NCI-H2081 (cell line): ENCODE data around the gene ACOT12.
"Not testable (repeated sequence)": the region's sequence is repeated elsewhere in the genome, so short reads cannot be mapped to it uniquely, and the experiment has no call there.

Source experiments
- DNase-seq, 2 experiments: peaks; one replicate each; lab custom pipeline; 2025; lab: John Stamatoyannopoulos, UW

Gene ACOT12

DNA sequence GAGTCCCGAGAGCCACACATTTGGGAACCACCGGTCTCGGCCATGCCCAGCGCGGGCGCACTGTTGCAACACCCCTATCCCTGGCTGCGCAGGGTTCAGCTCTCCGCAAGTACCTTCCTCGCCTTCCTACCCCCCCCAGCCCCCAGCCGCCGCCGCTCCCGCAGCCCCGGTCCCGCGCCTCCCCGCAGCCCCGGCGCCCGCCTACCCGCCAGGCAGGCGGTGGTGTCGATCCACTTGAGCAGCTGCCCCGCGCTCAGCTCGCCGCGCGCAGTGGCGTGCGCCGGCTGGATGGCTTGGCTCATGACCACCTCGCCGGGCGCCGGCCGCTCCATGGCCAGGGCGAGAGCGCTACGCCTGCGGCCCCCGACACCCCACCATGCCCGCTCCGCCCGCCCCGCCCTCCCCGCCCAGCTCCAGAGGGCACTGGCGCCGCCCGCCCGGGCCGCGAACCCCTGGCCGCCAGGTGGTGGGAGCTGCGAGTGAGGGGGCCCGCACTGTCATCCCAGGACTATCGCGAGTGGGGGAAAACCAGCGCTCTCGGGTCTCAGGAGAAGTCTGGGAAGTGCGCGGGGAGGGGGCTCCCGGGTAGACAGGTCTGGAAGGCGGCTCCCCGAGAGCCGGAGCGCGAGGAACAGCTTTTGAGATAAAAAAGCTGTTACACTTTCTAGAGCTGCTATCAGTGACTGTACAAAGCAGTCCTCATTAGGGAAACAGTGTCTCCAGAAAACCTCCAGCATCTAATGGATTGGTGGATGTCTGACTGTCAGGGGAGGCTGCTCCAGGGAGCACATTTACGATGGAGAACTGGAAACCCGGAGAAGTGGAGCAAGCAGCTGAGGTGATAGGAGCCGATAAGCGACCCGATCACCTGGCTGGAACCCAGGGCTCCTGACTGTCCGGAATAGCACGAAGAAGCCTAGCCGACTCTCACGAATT is at the start of gene ACOT12:
Gene ACOT12 (minus strand): TSS at position 352 of the 936 bp plus-strand sequence. CDS start 20 bp downstream, at position 332.
- no peak for DNase-seq

DNA sequence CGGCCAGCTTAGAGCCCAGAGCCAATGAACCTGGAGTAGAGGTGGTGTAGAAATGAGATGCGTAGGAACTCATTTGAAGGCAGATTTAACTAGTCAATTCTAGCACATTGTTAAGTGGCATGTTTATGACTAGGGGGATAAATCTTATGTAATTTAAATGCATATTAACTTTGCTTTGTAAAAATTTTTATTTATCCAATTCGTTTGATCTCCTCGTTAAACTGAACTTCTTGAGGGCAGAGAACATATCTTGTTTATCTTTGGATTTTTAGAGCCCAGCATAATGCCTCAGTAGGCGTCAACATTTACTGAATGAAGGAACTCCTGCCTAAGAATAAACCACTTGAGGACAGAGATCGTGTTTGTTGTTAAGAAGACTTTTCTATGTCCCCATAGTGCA is 41.1 kb upstream of the ACOT12 start:
- no peak for DNase-seq

DNA sequence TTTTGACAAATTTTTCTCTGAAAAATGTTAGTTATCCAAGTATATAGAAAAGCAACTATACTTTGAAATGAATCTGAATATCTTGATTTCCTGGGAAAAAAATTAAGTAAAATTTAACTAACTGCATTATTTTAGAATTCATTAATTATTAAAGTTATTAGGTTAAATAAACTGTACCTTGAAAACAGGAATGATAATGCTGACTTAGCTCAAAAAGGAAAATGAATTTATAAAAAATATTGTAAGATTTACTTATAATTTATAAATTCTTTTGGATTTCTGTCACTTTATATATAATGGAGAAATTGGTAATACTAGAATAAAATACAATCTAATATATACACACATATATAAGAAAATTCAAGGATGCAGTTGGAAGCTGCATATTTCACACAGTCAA is 36.1 kb upstream of the ACOT12 start:
- DNase-seq, result no peak

DNA sequence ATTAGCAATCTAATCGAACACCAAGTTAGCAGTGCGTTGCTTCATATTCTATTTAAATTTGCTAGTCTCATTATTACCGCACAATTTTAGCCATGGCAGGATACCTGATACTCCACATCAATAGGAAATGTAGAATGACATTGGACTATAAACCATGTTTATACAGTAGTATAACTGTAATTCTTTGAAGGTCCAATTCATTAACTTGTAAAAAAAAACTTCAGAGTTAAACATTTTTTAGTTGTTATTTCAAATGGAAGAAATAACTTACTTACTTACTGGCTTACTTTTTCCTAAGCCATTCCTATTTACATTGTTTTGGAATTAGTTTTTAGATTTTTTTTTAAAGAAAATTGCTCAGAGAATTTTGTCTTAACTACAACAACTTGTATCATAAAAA is 35.4 kb upstream of the ACOT12 start:
- DNase-seq, result no peak

DNA sequence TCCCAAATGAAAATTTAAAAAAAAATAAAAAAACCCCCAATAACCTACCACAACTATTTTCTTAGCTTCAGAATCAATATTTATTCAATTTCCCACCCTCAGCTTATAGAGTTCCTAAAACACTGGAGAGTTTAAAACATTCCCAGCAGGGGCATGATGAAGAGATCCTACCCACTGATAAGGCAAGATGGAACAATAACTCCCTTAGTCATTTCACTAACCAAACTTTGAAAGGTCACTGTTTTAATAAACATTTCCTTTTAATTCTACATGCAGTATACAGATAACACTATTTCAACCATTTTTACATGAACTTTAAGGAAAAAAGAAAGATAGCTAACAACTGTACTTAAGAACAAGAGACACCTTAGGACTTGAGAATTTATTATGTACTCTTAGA is 34.9 kb upstream of the ACOT12 start:
- no peak for DNase-seq

DNA sequence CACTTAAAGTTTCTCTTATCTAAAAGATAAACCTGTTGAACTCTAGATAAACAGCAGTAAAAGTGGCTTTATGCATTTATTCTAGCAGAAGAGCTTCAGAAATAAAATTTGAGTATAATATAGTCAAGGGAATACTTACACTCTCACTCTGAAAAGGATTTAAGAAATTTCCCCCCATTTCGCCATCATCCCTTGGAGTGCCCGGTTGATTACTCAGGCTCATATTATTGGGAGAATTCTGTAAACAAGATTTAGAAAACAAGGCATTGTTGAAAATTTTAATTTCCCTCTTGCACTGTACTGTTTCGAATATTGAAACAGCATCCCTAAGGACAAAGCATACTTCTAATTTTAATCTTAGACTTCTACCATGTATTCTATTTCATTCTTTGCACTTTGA is 34.5 kb upstream of the ACOT12 start:
- no peak for DNase-seq

DNA sequence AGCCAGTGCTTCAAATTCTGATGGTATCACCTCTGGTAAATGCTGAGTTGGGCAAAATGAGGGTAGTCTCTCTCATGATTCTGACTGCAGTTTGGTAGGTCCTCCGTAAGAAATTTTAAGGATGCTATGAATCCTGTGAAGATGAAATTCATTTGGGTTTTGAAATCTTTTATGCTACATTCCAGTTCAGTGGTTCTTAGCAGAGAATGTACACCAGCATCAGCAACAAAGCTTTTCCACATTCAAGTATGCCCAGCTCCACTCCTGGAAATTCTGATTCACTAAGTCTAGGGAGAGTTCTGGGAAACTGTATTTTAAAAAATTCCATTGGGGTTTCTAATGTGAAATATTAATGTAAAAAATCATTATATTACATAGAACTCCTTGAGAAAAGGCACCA is 33.6 kb upstream of the ACOT12 start:
- no peak for DNase-seq

DNA sequence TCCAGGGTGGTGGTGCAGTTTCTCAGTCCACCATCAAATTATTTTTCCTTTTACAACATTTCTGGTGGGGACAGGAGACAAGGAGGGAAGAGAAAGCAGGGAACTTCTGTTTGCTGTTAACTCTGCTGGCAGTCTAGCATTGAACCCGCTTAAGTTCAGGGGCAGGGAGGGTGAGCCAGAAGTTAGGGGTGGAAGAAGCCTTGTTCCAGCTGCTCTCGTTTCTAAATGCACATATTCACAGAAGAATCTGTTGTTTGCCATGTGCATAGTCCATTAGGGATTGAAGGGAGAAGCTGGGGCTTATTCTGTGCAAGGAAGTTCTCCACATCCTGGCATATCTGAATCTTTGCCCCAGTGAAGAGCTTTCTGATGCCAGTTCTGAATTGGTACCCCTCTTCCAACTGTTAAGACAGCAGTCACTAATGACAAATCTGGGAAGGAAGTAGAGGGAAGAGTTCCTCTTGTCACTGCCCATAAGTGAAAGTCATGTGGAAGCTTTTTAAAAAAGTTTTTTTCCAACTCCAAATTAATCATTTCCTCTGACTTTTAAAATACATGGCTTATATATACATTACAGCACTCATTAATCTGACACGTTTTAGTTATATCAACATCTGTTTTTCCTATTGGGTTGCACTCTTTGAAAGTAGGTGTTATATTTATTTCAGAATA is 32.6 kb upstream of the ACOT12 start:
- no peak for DNase-seq

DNA sequence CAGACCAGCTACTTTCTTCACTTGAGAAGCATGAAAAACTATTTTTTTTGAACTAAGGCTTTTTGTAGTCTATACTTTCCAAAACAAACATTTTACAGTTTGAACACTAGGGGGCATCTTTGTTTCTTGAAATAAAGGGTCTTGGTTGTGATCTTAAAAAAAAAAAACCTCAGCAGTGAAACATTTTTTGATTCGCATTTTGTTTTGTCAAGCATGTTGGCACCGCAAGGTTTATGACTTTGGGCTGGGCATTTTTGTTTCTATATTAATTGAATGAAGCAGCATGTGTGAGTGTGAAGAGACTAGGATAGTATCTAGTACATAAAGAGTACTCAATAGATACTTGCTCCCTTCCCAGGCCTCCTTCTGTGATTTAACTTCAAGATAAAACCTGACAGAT is 31.6 kb upstream of the ACOT12 start:
- DNase-seq, result peak; percentile 6 to 29

DNA sequence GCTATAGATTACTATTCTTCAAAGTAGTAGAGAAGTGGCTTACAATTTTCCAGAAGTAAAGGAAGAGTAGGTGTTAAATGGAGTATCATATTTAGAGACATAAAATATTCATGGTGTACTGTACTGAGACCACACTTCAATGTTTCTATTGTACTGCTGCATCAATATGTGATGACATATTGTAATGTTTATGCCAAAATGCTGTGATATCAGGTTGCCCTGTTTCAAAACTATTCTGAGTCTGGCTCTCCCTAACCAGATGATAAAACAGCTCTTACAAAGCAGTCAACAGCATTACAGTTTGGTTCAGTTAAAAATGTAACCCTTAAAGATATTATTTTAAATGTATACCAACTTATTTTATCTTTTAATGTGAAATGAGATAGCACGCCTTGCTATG is 30.8 kb upstream of the ACOT12 start:
- no peak for DNase-seq

DNA sequence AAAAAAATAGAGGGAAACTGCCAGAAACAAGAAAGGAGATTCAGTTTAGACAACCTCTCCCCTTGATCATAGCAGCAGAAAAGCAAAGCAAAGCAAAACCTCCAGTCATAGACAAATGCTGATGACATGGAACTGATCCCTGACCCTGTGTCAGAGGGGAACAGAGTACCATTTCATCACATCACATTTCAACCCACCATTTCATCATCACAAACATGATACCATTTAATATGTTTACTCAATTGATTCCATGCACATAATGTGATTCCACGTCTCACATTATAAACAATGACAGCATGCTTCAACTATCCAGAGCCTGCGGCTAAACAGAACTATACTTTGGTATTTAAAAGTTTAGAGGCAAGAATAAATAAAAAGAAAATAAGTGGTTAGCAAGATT is 28.7 kb upstream of the ACOT12 start:
- DNase-seq, result no peak

DNA sequence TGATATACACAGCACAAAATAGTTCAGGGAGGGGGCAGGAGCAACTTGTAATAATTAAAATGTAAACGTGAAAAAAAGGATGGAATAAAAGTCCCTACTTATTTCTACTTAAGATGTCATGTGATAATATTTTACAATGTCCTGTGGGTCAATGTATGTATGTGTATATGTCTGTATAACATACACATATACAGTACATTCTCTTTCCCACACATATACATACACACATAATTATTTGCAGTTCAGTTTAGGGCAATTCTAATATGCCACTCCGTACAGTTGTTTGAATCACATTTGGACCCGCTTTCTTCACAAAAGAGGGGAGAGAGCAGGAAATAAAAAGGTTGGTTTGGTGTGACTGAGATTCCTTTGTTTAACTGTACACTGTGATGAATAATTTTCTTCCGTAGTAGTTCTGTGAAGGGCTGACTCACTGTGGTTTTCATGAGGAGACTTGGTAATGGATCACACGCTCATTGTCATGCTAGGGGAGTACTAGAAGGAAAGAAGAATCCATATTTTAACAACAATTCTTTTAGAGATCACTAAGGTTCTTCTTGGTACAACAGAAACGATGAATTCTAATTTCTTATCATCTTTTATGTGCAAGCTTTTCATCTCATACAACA is 26.2 kb upstream of the ACOT12 start:
- DNase-seq, result no peak

DNA sequence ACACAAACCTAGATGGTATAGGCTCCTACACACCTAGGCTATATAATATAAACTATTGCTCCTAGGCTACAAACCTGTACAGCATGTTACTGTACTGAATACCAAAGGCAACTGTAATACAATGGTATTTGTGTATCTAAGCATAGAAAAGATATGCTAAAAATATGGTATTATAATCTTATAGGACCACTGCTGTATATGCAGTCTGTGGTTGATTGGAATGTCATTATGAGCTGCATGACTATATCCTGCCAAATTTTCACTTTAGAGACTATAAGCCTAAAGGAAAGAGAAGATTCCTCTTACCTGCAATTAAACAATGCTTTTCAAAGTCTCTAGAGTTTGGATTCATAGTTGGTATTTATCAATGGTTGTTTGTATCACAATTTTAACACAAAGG is 24.7 kb upstream of the ACOT12 start:
- no peak for DNase-seq

DNA sequence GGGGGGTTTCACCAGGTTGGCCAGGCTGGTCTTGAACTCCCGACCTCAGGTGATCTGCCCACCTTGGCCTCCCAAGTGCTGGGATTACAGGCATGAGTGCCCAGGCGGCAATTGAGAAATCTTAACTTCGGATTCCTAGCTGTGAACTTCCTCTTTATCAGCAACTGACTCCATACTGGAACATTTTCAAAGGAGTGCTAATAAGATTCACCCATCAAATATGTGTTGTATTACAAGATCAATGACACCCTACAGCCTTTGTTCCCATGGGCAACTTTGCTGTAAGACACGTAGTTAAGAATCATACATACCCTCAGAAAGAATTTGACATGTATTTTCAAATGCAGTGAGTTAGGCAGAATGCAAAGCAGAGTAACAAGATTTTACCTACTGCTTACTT is 23.1 kb upstream of the ACOT12 start:
- DNase-seq, result no peak

DNA sequence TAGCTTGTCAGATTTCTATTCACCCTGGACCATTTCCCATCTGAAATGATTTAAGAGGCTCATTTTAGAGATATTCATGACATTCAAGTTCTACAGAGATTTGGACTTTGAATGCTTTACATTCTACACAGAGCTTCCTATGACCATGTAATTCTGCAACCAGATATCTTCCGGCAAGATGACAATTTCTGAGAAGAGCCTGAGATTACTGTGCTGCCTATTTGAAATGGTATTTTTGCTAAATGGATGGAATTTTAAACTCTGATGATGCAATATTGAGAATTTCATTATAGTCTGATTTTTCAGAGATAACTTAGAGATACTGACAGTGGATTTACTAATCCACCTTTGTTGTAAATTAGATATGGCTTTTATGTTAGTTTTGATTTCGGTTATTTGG is 16.0 kb upstream of the ACOT12 start:
- DNase-seq, result no peak

DNA sequence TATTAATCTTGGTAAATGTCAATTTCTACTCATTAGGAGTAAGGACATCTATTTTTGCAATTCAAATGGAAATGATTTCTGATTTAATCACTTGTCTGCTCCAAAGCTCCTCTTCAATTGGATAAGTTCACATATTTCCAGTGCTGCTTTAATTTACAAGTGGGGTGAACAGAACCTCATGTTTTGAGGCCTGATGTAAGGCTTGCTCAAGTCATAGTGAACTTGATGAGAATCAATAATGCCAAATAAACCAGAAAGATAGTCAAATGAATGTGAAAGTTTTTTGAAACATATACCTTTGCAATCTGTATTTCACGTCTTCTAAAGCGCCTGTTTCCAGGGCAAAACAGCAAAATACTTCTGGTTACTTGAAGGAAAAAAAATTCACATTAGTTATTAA is 15.4 kb upstream of the ACOT12 start:
- DNase-seq, result no peak

DNA sequence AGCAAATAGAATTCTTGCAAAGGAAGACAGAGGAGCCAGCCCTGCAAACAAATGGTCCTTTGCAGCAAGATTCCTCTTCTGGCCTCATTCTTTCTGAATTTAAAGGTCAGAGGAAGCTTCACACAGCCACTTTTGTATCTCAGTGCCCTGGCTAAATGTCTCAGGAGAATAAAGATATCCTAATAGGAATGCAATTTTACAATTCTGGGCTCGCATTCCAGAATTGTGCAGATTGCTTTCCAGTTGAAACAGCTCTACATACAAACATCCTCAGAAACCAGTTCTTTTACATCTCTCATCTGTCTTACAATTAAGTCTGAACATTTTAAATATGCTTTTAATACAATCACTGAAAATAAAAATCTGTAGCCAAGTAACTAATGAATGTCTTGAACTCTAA is 14.6 kb upstream of the ACOT12 start:
- no peak for DNase-seq

DNA sequence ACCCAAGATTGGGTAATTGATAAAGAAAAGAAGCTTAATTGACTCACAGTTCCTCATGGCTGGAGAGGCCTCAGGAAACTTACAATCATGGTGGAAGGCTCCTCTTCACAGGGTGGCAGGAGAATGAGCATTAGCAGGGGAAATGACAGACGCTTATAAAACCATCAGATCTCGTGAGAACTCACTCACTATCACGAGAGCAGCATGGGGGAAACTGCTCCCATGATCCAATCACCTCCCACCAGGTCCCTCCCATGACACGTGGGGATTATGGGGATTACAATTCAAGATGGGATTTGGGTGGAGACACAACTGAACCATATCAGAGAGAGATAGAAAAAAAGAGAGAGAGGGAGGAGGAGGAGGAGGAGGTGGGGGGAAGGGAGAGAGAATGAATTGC is 13.9 kb upstream of the ACOT12 start:
- DNase-seq, result not testable (repeated sequence)

DNA sequence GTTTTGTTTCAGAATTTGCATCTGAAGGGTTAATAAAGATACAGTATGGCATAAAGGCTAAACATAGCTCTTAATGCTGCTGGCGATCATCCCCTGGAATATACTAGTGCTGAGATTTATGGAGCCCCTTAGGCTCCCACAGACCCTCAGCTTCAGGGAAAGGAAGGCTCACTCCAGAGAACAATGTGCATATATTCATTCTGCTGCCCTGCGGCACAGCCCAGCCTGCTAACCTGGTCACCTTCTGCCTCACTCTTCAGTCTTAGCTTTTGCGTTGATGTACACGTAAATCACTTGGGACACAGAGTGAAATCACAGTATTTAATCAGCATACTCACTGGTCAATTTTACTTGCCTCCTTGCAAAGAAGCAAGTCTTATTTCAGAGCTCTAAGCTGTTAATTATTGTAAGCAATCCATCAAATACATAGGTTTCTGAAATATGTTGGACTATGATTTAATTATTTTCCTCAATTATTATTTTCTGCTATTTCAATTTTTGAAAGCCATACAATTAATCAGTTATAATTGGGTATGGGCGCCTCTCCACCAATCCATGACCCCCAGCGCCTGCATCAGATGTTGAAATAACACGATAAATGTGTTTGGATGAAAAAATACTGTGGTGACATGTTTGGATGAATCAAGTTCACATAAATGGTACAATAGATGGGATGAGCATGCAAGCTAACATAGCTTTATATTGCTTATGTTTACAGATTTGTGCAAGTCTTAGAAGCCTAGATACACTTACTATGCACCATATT is 11.4 kb upstream of the ACOT12 start:
- DNase-seq, result no peak

DNA sequence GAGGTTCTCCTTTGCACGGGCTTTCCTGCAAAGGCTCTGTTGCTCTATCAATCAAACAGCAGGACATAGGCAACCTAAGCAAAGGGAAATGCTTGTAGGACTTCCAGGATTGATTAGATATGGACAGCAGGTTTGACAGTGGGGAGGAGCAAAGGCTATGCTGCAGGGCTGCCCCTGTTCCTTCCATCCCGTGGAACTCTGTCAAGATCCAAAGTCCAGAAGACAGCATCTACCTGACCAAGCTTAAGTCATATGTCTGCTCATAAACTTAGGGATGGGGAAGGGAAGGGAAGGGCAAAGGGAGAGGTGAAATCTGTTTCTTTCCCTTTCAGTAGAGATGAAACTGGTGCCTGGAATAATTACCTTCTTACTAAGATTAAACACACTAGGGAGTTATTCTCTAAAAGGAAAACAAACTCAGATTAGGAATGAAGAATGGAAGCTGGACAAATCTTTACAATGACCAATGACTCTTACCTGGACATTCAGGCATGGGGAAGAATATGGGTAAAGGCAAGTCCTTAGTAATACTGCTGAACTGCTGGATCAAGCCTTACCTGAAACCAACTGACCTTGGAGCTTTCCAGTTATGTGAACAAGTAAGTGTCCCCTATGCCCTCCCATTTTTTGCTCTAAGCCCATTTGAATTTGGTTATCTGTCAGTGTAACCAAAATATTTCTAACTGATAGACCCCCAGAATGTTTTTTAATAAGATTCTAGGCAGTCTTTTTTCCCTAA is 8.4 kb upstream of the ACOT12 start:
- DNase-seq, result no peak

DNA sequence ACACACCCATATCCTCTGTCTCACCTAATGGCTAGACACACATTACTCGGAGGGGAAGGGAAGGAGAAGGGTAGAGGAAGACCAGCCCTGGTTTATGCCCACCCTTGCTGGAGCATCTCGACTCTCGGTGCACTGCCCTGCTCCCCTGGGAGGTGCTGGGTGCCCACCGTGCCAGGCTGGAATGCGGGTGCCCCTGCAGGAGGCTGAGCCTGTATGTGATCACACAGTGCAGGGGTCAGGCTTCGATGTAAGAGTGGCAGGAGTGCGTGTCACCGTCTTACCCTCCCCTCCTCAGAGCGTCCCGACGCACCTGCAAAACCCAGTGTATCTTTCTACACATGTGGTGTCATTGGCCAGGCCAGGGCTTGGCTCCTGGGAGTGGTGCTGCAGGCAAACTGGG is 7.3 kb upstream of the ACOT12 start:
- no peak for DNase-seq

DNA sequence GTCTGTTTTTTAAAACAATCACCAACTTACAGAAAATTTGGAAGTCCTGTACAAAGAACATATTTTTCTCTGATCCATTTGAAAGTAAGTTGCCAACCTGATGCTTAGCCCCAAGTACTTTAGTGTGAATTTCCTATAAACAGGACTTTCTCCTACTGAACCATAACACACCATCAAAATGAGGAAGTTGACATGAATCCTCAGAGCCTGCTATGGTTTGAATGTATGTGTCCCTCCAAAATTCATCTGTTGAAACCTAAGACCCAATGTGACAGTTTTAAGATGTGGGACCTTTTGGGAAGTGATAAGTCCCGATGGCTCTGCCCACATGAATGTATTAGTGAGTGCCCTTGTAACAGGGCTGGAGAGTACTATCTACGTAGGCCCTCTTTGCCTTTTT is 6.4 kb upstream of the ACOT12 start:
- DNase-seq, result no peak
